Hematopoietic multipotent progenitor cell treated with erythropoietin and hydrocortisone succinate and interleukin-3 and kit ligand, for 17 days (in vitro differentiated cells): Measurements from ENCODE around the gene GHR.

Experiments used
- DNase-seq: peaks from one replicate; pipeline ENCODE4 v3.0.0-alpha.2; 2015; ENCODE audit warnings: low spot score

GHR gene

DNA sequence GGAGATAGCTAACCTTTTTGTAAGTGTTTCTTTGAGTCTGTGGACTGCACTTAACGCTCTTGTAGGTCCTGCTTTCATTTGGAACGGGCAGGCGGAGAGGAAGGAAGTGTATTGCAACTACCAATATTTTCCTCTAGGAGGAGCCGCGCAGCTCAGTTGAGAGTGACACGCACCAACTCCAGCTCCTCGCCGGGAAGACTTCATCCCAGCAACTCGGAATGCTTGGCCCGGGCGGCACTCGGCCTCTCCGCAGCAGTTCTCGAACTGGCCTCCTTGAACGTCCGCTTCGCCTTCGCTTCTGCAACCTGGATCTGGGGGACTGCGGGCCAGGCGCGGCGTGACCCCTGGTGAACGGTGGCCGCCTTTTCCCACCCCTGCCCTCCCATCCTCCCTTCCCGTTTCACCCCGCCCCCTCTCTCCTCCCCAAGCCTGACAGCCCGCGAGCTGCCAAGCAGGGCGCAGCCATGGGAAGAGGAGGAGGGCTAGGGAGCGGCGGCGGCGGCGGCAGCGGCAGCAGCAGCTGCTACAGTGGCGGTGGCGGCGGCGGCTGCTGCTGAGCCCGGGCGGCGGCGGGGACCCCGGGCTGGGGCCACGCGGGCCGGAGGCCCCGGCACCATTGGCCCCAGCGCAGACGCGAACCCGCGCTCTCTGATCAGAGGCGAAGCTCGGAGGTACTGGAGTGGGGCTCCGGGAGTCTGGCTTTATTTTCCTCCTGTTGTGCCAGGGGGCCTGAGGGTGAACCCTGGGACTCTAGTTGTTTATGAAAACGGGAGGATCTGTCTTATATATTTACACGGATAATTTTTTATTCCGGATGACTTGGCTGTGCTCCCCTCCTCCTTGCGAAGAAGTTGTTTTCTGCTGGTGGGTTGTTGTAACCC is at the start of gene GHR:
Gene GHR (plus strand): TSS at position 155 of the 881 bp plus-strand sequence. CDS start 142,436 bp downstream, outside the sequence.
- DNase-seq = no peak

- no peak for DNase-seq
Measured at GRCh38 chr5:42374679-42375273, 48.5 kb upstream of the GHR start.

GRCh38 chr5:42377496-42377895 is 45.7 kb upstream of the GHR start:
- no peak for DNase-seq

DNA sequence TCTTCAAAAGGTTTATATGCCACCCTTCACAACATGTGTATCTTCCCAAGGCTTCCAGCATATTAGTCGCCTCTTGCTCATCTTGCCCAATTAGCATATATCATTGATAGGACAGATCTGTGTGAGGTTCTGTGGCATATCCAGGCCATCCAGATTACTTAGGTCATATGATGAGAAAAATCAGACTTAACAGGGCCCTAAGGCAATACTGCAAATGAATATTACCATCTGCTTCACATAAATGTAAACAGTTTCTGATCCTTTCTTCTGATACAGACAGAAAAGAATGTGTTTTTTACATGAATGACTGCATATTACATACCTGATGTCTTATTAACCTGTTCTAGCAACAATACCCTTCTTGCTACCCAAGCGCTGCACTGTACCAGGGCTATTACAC is 41.3 kb upstream of the GHR start:
- no peak for DNase-seq

- no peak for DNase-seq
Measured at GRCh38 chr5:42387563-42387962, 35.7 kb upstream of the GHR start.

- no peak for DNase-seq
Measured at GRCh38 chr5:42390115-42390514, 33.1 kb upstream of the GHR start.

GRCh38 chr5:42392917-42393316 is 30.3 kb upstream of the GHR start:
- no peak for DNase-seq

DNA sequence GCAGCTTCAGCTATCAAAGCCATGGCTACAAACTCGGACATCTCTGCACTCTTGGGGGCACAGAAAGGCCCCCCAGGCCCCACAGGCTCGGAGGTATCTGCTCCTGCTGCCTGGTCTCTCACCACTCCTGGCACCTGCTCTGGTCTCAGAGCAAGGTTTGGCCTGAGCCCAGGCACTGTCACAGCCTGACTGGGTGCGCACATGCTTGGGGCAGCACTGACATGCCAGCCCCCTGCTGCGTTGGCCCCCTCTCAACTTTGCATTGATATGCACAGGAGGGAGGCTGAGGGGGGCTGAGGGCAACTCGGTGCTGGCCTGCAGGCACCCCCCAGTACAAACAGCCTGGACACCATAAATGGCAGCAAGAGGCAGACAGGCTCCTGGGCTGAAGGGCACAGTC is 27.1 kb upstream of the GHR start:
- DNase-seq = no peak

DNA sequence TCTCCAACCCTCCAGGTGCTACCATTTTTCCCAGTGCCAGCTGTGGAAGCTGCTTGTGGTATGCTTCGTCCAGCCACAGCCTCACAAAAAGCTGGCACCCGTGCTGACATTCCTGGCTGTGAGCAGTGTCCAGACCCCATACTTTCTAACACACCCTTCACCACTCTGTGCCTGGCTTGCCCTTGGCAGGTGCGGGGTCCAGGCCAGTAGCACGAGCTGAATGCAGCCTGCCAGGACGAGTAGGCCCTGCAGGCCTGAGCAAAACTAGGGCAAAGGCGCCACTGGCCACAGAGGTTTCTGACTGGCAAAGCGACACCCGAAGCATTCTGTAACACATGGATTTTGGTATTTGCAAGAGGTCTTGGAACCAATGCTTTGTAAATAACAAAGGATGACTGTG is 26.0 kb upstream of the GHR start:
- no peak for DNase-seq

GRCh38 chr5:42399702-42400101 is 23.5 kb upstream of the GHR start:
- no peak for DNase-seq

DNA sequence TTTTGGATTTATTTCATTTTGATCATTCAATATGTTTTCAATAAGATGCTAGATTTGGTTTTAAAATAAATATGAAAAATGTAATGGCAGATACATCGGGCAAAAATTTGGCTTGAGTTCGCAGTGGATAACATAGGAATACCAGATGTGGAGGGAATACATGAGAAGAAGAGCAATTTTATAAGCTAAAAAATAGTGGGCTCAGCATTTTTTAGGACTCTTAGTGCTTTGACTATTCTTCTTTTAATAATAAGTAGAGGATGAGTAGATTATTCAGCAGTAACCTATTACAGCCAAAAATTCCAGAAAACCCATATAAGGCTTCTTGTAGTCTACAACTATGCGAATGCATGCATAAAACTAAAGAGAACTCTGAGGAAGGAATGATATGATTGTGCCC is 22.8 kb upstream of the GHR start:
- no peak for DNase-seq

GRCh38 chr5:42403236-42403635 is 20.0 kb upstream of the GHR start:
- DNase-seq = no peak

GRCh38 chr5:42404366-42404765 is 18.9 kb upstream of the GHR start:
- DNase-seq = no peak

DNA sequence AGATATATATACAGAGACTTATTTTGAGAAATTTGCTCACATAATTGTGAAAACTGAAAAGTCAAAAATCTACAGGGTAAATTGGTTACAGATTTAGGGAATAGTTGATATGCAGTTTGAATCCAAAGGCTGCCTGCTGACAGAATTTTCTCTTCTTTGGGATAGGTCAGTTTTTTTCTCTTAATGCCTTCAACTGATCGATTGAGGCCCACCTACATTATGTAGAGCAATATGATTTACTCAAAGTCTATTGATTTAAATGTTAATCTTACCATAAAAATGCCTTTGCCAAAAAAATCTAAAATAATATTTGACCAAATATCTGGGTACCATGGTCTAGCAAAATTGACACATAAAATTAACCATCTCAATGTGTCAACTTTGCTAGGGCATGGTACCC is 3.9 kb upstream of the GHR start:
- no peak for DNase-seq

DNA sequence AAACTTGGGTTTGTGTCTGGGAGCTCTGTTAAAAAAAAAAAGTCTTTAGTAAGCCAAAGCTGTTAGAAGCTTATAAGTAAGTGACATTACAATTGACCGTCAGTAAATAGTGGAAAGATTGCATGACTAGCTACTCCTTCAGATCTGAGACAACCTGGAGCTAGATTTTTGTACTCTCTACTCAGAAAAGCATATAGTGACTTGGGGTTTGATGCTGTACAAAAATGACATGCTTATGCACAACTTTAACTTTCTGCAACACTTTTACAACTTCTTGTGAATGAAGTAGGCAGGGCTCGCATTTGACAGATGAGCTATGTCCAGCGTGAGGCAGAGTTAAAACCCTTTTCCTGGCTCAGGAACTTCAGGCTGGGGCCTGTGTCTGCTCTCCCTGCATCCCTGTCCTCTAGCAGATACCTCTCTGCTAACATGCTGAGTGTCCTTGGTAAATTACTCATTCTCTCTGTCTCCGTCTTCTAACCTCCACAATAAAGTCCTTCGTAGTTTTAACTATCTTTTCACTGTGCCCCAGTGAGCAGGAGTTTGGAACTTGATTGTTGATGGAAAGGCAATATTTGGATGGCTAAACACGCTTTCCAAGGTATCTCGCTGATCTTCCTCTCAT is 471 bp upstream of the GHR start:
- DNase-seq = no peak

DNA sequence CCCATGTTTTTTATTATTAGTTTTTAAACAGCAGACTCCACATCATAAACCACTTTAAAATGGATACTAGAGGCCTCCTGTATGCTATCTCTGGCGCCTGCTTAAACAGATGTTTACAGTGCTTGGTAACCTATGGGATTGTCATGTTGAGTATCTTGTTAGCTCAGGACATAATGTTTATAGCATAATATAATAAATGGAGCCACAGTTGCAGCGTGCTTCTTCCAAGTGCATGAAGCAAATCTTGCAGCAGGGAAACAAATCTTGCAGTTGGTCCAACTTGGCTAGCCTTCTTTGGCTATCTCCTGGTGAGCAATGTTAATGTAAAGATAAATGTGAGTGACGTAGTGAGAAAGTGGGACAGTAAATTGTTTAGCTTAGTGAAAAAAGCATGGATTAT is 2.8 kb downstream of the GHR start:
- no peak for DNase-seq

DNA sequence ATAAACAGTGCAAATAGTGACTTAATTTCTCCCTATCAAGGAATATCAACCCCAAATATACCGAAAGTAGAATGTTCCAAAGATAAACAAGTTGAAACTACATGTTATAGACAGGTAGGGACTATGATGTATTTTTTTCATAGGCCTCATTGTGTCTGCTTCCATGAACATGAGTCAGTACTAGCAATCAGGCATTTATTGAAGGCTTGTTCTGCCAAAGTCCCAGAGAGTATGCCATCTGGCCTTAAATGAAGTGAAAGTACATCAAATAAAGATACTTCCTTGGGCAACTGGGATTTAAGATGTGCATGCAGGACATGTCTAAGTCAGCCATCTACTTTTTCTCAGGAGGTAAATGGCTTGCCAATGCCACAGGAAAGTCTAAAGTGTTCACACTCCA is 6.5 kb downstream of the GHR start:
- no peak for DNase-seq

DNA sequence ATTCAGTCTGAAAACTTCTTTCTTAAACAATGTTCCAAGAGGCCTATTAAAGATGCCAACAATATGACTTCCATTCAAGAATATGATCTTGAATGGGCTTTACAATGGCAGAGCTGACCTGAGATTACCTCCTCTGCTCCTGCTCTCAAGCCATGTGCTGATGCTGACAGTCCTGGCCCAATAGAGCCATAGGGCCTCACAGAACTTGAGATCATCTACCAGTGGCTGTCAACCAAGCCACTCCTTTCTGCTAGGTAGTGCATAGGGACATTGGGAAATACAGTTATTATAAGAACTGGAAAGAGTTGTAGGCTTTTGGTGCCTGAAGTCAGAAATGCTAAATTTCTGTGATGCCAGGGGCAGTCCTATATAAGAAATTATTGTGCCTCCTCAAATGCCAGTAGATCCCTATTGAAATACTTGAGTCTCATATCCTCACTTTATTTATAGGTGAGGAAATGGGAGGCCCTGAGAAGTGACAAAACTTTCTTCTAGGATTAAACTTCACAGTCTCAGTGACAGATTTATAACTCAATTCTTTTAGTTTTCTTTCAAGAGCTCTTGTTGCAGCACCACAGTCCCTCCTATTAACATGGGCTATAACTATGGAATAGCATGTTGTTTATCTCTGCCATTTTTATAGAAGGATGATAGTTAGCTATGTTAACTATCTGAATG is 10.9 kb downstream of the GHR start:
- DNase-seq = no peak

GRCh38 chr5:42436051-42436450 is 12.8 kb downstream of the GHR start:
- no peak for DNase-seq

GRCh38 chr5:42454216-42454995 is 31.2 kb downstream of the GHR start:
- DNase-seq = no peak

DNA sequence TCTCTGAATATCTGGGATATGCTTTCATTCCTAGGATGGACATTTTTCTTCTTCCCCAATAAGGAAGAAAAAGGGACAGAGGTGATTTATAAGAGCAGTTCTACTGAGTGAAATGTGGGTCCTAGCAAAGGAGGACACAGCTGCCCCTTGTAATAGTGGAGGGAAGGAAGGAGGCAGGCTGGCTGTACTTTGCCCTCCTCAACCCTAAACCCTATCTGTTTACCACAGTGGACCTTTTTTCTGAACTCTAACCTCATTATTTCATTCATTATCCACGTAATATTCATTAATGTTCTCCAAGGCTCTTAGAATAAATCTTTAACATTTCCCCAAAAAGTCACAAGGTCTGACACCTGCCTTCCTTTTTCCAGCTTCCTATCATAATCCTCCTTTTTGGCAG is 37.8 kb downstream of the GHR start:
- no peak for DNase-seq

DNA sequence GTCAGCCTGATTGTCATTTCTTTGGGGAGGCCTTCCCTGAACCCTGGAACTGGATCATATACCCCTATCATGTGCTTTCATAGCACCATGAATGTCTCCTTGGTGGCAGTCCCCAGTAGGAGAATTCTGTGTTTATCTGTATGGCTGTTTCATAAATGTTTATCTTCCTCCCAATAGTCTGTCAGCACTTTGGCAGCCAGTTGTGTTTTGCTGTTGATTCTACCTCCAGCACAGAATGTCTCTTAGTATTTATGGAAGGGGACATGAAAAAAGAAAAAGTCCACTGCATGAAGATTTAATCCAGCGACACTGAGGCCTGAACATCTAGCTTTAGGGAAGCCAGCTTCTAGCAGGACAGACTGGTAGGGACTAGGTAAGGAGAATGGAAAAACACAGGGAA is 38.3 kb downstream of the GHR start:
- no peak for DNase-seq
